CD1c-positive myeloid dendritic cell (primary cell): Measurements from ENCODE around the gene BLOC1S3.
A peak's percentile ranks its signal among the peaks of the same experiment; 100 is the strongest.

ENCODE experiments used
- DNase-seq: peaks from one replicate; pipeline ENCODE4 v3.0.0-alpha.2; 2016; ENCODE audit errors: extremely low spot score

BLOC1S3 gene

DNA sequence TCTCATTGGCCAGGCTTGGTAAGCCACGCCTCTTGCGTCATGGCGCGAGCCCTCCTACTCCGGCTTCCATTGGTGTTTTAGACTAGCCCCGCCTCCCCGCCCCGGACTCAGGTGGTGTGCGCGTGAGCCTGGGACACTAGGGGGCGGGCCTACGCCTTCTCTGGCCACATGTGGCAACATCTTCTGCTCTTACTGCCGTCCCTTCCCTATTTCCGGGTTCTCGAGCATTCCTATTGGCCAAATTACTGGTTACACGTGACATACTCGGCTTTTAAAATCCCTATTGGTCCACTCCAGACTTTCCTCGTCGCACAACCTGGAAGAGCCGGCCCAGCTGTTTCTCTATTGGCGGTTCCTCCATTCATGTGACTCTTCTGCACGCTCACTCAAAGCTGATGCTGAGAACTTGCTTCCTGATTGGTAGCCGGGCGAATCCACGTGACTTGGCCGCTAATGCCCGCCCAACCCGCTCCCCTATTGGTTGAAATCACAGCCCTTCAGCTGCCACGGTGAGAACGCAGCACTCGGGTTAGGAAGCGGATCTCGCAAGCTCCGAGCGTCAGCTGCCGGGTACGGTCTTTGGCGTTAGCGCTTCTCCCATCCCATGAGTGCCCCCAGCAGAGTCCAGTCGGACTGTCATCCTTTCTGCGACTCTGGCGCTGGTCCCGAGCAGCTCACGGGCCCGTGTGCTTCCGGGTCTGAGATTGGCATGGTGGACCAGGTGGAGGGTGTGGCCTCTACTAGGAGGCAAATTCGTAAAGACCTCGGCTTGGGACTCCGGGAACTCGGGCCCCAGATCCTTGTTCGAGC is at the start of gene BLOC1S3:
Gene BLOC1S3, plus strand, starts transcription at position 523 of the 810 bp plus-strand sequence. CDS start 513 bp downstream, outside the sequence.
- peak; percentile 100 for DNase-seq

GRCh38 chr19:45128806-45129205 is 49.8 kb upstream of the BLOC1S3 start:
- DNase-seq = no peak

GRCh38 chr19:45130236-45130635 is 48.3 kb upstream of the BLOC1S3 start:
- DNase-seq = no peak

GRCh38 chr19:45130888-45131615 is 47.5 kb upstream of the BLOC1S3 start:
- no peak for DNase-seq

DNA sequence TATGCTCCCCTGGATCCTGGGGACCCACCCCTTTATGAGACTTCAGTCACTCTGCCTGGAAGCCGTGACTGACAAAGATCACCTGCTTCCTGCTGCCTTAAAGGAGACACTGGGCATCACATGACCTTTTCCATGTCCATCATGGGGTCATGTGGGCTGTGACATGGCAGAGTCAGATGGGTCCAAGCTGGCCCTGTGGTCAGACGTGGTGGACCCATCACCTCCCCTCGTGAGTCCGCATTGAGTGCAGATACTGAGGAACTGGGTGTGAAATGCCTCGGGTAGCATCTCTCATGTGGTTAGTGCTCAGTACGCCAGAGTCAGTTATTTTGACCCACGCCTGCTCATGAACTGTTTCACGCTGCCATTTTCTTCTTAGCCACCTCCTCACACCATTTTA is 44.9 kb upstream of the BLOC1S3 start:
- no peak for DNase-seq

DNA sequence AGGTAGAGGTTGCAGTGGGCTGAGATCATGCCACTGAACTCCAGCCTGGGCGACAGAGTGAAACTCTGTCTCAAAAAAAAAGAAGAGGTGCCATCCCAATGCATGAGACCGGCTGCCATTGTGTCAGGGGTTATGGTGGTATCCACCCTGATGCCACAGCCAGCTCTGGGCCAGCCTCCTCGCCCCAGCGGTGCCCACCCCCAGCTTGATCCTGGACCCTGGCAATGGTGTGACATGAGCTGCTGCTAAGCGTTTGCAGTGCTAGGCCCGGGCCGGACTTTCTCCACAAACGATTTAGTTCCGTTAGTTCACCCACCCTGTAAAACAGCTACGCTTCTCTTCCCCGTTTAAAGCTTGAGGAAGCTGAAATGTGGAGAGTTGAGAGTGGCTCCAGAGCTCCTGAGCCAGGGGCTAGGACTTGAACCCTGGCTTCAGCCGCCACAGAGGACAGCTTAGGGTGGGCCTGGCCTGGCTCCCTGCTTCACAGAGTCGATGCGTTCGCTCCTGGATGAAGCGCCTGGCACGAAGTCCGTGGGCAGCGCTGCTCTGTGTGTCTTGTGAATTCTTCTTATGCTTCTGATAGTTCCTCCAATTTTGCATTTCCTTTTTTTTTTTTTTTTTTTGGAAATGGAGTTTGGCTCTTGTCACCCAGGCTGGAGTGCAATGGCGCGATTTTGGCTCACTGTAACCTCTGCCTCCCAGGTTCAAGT is 43.3 kb upstream of the BLOC1S3 start:
- no peak for DNase-seq

DNA sequence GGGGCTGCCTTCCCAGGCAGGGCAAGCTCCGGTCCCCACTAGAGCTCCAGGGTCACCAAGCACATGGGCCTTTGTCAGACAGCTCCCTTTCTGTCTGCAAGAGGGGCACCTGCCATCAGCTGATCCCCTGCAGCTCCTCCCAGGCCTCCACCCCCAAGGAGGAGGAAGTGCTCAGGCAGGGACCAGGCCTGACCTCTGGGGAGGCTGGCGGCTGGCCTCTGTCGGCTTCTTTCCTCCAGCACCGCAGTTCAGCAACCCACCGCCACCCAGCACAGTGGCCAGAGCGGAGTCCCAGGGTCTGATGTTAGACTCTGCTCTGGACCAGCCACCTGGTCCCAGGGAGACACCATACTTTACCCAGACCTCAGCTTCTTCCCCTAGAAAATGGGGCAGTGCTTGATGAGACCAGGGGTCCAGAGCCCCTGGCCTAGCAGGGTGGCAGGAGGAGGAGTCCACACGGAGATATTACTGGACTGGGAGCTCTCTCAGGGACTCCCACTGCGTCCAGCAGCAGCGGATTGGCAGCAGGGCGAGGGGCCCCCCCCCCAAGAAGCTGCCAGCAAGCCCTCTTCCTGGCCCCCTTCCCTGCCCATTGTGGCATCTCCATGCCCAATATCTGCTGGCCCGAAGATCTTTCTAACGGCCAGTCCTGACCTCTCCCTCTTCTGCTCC is 41.9 kb upstream of the BLOC1S3 start:
- DNase-seq = no peak

DNA sequence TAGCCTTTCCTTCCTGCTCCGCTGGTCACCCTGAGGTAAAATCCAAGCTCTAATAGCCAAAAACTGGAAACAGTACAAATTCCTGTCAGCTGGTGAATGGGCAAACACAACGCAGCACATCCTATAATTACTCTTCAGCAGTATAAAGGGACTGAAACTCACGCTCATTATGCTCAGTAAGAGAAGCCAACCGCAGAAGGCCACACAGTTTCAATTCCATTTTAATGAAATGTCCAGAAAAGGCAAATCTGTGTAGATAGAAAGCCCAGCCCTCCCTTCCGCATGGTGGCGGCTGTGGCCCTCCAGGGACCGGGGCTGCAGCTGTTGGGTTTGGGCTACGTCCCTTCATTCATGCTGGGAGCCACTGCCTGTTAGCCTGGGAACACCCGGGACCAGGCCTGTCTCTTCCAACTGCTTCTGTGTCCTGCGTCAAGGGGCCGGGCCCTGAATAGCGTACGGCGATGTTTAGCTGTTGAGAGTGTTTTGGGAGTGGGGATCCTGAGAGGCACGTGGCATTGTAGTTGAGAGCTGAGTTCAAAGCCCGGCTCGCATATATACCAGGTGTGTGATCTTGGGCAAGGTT is 41.3 kb upstream of the BLOC1S3 start:
- no peak for DNase-seq

- no peak for DNase-seq
Observed at GRCh38 chr19:45138303-45138751, 40.3 kb upstream of the BLOC1S3 start.

DNA sequence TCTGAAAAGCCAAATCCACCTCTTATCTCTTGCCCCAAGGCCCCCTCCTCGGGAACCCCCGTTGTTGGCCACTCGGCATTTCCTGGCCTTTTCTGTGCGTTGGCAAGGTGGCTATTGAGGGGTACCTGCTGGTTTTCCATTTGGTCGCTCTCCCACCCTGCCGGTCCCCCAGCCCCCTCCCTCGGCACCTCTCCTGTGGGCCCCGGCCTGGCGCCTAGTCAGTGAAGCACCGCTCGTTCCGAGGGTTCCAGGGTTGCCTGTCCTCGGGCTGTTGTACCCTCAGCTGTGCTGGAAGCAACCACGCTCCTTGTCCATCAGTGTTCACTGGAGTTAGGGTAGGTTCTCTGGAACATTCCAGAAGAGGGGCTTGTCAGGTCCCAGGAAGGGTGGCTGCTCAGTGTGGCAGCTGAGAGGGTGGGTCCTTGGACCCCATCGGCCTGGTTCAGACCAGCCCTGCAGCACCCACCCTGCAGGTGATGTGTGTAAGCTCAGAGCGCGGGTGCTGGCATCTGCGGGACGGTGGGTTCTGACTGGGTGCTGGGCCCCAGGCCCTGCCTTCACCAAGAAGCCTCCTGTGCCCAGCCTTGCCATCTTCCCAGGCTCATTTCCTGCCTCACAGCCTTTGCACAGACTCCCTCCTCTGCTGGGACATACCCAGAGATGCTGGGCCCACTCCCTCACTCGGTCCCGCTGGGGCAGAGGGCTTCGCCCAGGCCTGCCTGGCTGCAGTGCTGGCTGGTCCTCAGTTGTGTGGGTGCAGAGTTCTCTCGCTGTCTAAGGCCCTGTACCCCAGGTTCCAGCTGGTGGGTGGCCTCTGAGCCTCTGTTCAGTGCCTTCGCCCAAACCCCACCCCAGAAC is 39.1 kb upstream of the BLOC1S3 start:
- no peak for DNase-seq

GRCh38 chr19:45140144-45140503 is 38.5 kb upstream of the BLOC1S3 start:
- DNase-seq = no peak

DNA sequence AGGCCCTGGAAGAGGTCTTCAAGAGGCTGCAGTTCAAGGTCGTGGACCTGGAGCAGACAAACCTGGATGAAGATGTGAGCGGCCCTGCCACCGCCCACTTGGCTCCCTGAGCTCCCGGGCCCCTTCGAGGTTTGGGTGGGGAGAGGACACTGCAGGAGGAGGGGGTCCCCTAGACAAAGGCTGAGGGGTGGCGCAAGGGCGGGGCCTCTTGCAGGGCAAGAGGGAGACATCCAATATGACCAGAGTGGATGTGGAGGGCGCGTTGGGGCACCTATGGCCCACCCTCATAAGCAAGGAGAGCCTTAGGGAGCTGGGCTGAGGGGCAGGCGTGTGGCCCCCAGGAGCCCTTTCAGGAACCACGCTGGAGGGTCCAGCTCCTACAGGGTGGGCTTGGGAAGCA is 38.1 kb upstream of the BLOC1S3 start:
- no peak for DNase-seq

DNA sequence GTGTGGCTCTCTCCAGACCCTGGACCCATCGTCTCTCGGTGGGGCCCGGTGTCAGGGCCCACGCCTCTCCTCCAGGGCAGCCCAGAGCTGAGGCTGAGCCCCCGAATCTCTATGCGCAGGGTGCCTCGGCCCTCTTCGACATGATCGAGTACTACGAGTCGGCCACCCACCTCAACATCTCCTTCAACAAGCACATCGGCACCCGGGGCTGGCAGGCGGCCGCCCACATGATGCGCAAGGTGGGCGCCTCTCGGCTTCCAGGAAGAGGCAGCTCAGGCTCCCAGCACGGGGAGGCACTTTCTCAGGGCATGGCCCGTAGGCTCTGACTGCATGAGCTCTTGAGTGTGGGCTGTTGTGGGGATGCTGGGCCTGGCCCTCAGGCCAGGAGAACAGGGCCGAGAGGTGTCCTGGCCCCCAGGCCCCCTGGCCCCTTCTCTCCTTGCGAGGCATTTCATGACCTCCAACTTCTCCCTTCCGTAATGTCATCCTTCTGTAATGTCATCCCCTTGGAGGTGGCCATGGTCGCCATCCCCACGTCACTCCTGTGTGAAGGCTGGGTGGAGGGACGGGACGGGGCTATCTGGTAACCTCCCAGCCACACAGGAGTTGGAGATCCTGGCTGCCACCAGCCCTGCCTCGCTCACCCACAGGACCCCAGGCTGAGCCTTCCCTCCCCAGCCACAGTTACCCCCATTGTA is 37.2 kb upstream of the BLOC1S3 start:
- no peak for DNase-seq

DNA sequence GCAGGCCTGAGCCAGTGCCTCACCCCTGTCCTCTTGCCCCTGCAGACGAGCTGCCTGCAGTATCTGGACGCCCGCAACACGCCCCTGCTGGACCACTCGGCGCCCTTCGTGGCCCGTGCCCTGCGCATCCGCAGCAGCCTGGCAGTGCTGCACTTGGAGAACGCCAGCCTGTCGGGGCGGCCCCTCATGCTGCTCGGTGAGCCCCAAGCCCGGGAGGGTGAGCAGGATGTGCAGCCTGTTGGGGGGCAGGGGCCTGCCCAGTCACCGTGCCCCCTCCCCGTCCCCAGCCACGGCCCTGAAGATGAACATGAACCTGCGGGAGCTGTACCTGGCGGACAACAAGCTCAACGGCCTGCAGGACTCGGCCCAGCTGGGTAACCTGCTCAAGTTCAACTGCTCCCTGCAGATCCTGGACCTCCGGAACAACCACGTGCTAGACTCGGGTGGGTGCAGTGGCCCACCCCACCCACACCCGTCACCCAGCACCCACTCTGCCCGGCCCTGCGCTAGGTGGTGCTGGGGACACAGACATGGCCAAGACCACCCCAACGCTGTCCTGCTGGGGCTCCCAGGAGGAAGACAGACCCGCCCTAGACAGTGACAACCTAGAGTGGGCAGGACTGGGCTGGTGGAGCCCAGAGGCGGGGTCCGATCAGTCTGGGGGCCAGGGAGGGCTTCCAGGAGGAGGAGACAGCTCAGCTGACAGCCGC is 36.4 kb upstream of the BLOC1S3 start:
- DNase-seq = no peak

- DNase-seq = no peak
Observed at GRCh38 chr19:45142726-45143110, 35.9 kb upstream of the BLOC1S3 start.

DNA sequence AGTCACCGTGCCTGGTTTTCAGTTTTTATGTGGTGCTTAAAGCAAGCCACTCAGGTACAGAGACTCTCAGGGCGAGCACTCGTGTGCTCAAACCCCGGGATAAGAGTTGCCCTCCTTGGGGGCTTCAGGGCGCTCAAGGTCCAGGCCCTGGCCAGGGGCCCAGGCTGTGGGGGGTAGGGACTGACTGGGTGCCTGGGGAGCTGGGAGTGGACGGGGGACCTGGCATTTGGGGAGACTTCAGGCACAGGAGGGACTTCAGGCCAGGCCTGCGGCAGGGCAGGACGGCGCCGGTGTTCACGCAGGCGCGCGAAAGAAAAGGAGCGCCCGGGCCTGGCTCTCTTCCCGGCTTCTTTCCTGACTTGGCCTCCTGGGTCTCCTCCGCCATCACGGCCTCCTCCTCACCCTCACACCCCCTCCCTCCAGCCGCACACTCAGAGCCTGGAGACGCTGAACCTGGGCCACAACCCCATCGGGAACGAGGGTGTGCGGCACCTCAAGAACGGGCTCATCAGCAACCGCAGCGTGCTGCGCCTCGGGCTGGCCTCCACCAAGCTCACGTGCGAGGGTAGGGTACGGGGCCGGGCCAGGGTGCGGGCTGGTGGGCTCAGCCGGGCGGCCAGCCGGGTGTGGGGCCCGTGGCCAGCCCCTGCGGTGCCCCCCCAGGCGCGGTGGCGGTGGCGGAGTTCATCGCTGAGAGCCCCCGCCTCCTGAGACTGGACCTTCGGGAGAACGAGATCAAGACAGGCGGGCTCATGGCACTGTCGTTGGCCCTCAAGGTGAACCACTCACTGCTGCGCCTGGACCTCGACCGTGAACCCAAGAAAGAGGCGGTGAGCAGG is 33.9 kb upstream of the BLOC1S3 start:
- DNase-seq = no peak

- DNase-seq = no peak
Observed at GRCh38 chr19:45145270-45146189, 33.1 kb upstream of the BLOC1S3 start.
